SHP77 (cell line): ENCODE data around the gene GLRX3.

ENCODE experiments used
- DNase-seq, 2 experiments: peaks; one replicate each; lab custom pipeline; 2025; lab: John Stamatoyannopoulos, UW

The GLRX3 gene

DNA sequence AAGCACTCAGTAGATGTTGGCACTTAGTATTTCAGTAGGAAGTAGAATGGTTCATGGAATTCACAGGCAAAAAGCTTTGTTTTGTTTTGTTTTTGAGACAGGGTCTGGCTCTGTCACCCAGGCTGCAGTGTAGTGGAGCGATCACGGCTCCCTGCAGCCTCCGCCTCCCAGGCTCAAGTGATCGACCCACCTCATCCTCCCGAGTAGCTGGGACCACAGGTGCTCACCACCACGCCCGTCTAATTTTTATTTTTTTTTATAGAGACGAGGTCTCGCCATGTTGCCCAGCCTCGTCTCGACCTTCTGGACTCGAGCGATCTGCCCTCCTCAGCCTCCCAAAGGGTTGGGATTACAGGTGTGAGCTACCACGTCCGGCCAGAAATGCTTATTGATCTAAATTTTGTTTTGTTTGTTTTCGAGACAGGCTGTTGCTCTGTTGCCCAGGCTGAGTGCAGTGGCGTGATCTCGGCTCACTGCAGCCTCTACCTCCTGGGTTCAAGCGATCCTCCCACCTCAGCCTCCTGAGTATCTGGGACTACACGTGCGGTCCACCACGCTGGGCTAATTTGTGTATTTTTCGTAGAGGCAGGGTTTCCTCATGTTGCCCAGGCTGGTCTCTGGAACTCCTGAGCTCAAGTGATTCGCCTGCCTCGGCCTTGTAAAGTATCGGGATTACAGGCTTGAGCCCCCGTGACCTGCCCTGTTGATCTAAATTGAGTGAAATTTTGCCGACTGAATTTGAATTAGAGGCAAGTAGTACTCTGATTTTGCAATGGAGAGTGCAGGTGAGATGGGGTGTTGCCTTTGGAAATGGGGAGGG lies 1.7 kb downstream of the GLRX3 start:
- DNase-seq: no peak

DNA sequence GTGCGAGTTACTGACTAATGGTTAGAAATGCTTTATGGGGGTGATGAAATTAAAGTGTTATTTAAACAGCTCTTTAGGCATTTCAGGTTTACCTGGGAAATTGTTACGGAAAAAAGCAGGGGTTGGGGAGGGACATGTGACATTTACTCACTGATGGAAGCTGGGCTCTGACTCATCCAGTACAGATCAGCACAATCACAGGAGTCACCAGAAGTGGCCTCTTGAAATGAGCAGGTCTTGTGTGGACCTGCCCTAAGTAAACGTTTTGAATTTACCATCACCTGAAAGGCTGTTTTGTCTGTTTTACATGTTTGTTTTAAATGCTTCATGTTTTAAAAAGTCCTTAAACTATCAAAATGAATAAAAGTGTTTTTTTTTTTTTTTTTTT lies 2.3 kb downstream of the GLRX3 start:
- peak; percentile 48 to 81 for DNase-seq

DNA sequence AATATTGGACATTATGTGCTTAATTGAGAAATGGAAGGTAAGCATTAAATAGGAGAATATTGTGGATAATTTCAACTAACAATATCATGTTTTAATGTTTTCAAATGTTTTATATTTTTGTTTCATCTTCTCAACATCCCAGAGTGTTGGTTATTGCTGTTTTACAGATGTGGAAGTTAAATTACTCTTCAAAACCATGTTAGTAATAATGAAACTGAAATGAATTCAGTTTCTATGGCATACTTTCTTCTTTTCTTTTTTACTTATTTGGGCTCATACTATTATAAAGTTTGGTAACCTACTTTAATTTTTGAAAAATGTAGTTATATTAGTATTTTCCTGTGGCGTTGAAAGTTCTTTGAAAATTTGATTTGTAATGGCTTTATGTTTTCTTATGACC lies 4.2 kb downstream of the GLRX3 start:
- DNase-seq: no peak

DNA sequence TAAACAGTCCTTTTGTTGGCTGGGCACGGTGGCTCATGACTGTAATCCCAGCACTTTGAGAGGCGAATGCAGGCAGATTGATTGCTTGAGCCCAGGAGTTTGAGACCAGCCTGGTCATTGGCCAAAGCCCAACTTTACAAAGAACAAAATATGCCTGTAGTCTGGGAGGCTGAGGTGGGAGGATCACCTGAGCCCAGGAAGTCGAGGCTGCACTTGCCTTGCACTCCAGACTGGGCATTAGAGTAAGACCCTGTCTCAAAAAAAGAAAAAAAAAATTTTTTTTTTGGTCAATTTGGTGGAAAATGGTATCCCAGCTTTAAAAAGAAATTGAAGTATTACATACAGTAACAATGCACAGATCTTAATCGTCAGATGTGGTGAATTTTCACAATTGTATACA lies 4.8 kb downstream of the GLRX3 start:
- DNase-seq: no peak

DNA sequence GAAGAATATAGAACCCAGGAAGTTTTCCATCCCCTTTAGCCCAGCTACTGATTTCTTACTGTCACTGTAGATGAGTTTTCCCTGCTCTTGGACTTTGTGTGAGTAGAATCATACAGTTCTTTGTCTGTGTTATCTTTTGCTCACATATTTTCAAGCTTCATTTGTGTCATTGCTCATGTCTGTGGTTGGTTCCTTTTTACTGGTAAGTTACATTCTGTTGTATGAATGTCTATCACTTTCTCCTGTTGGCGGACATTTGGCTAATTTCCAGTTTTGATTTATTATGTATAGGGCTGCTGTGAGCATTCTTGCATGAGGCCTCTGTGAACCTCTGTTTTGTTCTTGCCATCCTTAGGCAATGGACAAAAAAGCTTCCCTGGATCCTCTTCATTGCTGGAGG lies 5.3 kb downstream of the GLRX3 start:
- no peak for DNase-seq

DNA sequence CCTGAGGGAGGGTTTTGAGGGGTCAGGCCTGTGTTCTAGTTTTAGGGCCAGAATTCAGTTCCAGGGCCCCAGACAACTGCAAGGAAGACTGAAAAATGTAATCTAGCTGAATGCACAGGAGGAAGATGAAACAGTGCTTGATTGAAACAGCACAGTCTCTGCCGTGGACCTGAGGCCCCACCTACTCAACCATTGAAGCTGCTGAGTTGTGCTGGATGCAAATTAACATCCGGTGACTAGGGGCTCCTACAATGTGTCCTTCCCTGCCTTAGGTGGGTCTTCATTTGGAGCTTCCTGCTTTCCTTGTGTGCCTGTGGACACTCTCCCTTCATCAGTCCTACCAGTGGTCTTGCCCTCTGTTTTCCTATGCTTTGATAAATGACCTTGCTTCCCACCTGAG lies 5.7 kb downstream of the GLRX3 start:
- DNase-seq: no peak

DNA sequence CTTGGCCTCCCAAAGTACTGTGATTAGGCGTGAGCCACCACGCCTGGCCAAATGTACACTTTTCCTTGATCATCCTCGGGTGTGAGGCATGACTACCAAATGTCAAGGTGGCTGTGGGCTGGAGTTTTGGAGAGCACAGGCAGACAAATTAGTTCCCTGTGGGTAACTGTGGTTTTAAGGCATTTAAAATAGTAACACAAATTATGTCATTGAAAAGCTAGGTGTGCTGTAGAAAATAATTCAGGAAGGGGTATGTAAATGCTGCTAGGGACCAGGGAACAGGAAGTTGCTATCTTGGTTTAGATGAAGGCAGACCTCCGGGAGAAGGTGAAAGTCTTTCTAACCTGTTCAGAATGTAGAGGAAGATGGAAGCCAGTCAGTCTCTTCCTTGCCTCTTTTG lies 9.9 kb downstream of the GLRX3 start:
- DNase-seq: no peak

DNA sequence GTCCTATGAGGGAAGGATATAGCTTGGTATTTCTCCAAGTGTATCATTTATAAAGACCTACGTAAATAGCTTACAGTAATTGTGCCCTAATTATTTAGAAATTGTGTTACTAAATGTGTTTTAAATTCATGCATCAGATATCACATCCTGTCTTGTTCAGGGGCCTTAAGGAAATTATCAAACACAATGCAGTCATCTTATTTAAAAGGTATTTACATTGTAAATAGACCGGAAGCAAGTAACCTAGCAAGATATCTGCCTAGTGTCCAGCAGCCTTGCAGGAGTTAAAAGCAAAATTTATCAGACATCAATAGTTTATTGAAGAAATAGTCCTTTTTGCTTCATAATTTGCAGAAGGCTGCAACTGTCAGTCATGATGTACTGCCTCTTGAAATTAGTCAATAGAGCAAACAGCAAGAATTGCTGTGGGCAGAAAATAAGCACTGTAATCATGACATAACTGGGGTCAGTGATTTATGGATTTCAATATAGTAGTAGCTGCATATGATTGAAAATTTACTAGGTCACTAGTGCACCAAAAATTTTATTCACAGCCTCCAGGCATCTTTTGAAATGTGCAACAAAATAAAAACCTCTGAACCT lies 23.1 kb downstream of the GLRX3 start:
- DNase-seq: peak in 1 of 2 experiments; percentile 9

DNA sequence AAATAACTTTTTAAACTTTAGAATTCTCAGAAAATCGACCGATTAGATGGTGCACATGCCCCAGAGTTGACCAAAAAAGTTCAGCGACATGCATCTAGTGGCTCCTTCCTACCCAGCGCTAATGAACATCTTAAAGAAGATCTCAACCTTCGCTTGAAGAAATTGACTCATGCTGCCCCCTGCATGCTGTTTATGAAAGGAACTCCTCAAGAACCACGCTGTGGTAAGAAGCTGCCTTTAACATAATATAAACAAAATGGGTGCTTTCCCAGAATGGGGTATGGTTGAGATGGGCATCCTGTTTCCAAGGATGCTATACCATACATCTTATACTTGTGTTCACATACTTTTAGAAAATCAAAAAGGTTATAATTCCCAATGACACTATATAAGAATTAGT lies 24.6 kb downstream of the GLRX3 start:
- DNase-seq: no peak

DNA sequence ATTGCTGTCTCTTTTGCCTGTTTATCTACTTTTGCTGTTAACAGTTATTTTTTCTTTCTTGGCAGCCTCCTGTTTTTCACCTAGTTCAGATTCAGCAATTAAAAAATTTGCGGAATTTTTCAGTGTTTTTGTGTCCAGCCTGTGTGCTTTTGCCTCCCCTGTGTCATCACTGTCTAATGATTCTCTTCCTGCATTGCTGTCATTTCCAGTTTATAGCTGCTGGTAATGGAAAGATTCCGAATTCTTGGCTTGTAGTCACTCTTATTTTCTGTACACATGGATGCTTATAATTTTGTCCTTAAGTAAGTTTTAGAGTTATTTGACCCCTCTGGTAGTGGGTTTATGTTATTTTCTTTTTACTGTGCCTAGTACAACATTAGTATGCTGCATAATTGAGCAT lies 25.1 kb downstream of the GLRX3 start:
- no peak for DNase-seq

DNA sequence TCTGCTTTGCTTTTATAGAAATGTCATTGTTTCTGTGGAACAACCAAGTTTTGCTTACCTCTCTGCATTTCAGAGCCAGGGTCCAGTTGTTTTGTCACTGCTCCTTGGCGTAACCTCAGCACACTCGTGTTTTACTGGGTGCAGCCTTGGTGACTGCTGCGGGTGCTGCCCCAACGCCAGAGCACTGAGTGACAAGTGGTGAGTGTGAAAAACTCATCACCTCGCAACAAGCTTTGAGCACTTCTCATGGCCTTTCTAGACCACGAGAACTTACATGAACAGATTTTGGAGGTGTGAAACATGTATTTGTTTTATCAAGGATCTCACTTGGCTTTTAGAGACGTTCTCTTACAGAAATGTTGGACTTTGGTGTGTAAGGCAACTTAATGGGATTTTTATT lies 31.0 kb downstream of the GLRX3 start:
- no peak for DNase-seq

DNA sequence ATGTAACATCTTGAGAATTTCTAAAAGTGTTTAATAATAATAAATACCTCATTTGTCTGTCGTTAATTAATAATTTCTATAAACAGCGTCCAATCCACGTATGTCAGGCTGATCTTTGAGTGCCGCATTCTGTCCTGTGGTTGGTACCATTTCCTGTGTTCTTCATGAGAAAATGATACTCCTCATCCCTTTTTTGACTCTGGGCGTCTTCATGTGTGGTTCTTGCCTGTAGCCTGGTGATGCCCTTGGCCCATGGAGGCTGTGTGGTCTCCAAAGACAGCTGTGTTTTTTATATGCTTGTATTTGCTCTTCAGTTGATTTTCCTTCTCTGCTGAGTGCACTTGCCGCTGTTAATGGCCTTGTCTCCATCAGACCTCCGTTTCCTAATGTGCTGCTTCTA lies 31.5 kb downstream of the GLRX3 start:
- DNase-seq: no peak

DNA sequence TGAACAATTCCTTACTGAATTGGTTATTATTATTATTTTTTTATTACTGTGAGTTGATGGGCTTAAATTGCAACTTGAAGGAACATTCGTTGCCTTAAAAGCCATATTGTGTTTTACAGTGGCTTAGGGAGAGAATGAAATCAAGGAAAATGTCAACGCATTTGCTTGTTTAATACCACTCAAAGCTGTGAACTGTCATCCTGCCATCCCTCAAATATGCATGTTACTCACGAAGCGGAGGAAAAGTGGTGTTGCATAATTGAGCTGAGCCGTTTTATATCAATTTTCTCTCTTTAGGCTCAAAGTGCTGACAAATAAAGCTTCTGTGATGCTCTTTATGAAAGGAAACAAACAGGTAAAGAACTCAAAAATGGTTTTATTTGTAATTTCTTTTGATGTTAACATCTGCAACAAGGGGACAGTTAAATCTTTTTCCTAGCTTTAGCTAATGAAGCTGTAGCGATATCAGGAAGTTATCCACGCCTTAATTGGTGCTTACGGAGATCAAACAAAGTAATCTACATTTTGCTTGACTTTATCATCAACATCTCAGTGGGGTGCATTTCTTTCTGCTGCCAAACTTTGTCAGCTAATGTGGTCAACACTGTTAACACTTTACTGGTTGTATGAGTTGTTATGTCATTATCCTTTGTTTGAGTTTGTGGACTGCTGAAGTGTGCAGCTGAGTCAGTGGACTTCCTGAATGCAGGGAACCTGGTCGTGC lies 33.1 kb downstream of the GLRX3 start:
- DNase-seq: no peak

DNA sequence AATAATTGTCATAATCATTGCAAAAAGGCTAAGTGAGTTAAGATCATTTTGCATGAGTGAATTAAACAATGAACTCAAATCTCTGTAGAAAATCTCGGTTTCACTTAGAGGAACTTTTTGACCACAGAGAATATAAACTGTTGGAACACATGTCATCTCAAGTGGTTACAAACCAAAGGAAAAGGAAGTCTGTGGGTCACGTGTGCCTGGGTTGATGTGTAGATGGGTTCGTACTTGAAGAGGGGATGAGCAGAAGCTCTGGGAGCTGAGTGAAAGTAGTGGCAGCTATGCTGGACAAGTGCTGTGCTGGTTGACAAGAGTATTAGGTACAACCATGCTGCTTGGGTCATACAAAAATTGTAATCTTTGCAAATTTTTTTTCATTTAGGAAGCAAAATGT lies 35.0 kb downstream of the GLRX3 start:
- no peak for DNase-seq

DNA sequence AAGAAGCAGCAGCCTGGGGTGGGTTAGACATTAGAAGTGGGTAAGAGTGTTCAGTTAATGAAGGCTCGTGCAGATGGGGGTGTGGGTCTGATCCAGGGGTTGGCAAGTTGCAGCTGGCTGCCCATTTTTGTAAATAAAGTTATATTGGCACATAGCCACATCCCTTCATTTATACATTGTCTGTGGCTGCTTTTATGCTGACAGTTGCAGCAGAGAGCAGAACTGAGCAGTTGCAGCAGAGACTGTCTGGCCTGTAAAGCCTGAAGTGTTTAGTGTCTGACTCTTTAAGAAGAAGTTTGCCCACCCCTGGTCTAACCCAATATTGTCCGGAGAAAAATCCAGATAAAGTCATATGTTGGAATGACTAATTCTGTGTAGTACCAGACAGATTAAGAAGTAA lies 38.1 kb downstream of the GLRX3 start:
- DNase-seq: no peak

DNA sequence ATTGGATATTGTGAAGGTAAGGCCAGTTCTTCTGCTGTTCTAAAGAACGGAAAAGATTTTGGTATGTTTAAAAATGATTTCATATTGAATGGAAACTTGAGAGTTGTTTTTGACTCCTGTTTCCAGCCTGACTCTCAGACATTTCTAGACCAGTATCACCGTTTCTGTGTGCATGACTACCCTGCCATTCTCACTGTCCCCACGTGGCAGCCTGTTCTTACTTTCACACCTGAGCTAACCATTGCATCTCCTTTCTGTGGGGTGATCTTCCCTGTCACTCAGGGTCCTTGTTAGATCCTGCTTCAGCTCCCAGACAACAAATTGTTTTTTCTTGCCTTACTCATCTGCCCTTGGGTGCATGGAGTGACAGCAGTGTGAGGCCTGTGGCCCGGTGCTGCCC lies 38.9 kb downstream of the GLRX3 start:
- DNase-seq: no peak

DNA sequence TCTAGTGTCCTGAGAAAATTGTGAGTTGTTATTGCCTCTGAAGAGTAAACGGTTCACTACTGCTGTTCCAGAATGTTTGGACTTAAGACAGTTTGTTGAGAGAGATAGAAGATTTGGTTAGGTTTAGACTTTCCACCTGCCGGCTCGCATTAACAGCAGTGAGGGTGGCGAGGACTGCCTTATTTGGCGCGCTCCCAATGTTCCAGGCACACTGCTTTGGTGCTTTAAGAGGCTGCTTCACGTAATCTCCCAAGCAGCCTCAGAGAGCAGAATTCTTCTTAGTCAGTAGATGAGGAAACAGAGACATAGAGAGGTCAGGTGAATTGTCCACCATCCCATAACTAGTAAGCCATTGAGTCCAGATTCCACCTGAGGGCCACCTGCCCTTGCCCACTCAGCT lies 41.1 kb downstream of the GLRX3 start:
- DNase-seq: no peak

DNA sequence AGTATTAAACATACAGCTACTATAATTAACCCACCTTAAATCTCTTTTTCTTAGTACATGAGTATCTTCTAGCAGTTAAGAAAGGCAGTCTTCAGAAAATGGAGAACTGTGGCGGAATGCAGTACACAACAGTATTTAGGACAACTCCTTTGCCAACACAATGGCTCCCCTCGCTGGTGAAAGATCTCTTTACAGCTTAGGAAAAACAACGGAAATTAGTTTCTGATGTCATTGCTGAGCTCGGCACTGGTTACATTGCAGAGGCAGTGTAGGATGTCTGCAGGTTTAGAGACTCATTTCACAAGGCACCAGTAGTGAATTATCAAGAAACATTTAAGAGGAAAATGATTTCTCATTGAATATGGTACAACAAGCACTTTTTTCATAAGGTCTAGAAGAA lies 43.4 kb downstream of the GLRX3 start:
- DNase-seq: peak; percentile 3 to 12

DNA sequence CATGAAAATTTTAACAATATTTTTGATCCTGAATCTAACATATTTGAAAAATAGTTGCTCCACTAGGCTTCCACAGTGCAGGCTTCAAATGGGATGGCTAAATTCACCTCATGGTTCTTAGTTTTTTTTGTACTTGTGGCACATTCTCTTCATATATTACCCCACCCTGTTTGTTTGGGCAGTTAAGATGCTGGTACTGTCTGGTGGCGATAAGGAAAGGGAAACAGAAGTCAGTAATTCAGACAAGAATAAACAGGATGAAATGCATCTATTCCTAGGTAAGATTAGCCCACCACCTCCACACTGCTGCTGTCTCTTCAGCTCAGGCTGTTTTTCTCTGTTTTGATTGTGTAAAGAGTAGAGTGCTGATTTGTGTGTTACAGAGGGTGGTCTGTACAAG lies 44.2 kb downstream of the GLRX3 start:
- no peak for DNase-seq

DNA sequence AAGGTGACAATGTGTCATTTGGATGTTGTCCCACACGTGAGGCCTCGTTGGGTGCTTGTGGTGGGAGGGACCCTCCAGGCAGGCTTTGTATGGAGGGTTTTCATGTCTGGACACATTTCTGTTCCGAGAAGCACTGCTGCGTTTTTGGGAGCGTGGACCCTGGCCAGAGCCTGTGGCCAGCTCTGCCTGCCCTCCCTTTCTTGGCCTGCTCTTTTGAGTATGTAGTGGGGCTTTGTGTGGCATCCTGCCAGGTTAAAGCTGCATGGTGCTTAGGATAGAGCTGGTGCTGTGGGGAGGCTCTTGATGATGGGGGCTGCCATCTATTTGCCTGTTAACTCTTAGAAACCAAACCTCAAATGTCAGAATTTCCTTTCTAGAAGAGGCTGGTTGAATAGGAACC lies 45.7 kb downstream of the GLRX3 start:
- no peak for DNase-seq

DNA sequence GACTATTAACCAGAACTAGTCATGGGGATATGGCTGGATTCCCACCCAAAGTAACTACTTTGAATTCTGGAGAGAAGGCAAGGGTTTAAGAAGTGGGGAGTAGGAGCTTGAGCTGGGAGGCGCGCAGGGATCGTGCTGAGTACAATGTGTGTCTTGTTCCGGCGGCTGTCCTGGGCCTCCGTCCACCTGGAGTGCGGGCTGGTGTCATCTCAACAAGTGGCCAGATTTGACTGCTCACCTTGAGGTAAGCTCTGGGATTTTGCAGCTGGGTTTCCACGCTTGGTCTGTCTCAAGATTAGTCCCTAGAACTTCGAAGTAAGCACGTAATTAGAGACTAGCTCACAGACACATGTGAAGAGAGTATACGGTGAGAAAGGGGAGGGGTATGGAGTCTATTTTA lies 49.4 kb downstream of the GLRX3 start:
- no peak for DNase-seq

DNA sequence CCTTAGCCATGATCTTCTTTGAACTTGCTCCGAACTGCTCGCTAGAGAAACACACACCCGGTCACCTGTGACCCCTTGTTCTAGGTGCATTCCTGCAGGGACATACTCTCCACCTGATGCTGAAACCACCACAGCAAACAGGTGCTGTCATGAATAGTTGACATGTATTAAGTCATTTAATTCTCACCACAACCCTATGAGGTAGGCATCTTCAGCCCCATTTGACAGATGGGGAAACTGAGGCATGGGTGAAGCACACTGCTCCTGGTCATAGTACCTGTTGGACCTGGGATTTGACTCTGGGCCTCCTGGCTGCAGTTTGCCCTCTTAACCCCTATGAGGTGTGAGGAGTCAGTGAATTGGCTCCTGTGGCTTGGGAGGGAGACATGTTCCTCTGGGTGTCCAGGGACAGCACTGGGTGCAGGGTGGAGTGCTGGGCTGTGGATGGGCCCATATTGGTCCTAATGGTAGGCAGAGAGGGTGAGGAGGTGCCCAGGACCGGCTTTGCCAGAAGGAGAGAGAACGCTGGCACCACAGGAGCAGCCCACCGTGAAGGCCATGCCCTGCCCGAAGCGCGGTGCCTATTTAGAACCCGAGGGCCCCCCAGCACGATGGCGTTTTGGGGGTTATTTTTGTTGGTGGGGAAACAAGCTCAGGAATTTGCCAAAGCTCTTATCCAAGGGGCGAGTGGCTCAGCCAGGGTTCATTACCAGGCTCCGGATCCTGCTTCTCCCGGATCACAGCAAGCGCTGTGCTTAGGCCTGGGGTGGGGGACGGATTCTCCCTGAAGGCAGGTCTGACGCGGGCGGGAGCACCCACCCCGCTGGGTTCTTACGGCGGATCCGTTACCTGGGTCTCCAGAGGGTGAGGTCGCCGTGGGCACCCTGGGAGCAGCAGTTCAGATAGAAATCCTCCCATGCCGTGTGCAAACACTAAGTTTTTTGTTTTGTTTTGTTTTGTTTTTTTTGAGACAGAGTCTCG lies 52.3 kb downstream of the GLRX3 start:
- no peak for DNase-seq
